Body of pancreas (tissue), 4 donors: ENCODE measurements around the gene TJP1. TPM values are rescaled to one million over a fixed set of nuclear protein-coding genes. Genes with fewer than 3 reads are reported as not detected.

Experiments
- ATAC-seq: fragments of 150-250 bp; one replicate; pipeline ENCODE4 v1.9.1; 2016
- DNase-seq, 4 donors: peaks; one replicate each; pipeline ENCODE4 v3.0.0-alpha.2; 2019
- H3K27ac ChIP-seq, 4 donors: fragments of 200-600 bp; sonication (generic); 1 replicate in 3 of 4; 2 replicates in 1 of 4; pipeline versions ENCODE4 v1.5.1 to v1.6.1; 2016 to 2019; ENCODE audit warnings: mild to moderate bottlenecking in 1 of 4, mixed read lengths in 1 of 4, moderate library complexity in 1 of 4
- H3K27me3 ChIP-seq, 2 donors: fragments of 200-600 bp; sonication (generic); one replicate each; pipeline ENCODE4 v1.6.0; 2016; ENCODE audit warnings: mild to moderate bottlenecking in 1 of 2
- H3K36me3 ChIP-seq, 2 donors: fragments of 200-600 bp; sonication (generic); replicated peaks in 1 of 2; 2 replicates each; pipeline ENCODE4 v1.5.1; 2016; ENCODE audit warnings: low read depth in 2 of 2; ENCODE audit not compliant: insufficient read depth in 1 of 2
- H3K4me1 ChIP-seq: fragments of 200-600 bp; sonication (generic); one replicate; pipeline ENCODE4 v1.6.0; 2016
- H3K4me3 ChIP-seq, 2 donors: fragments of 200-600 bp; sonication (generic); 1 replicate in 1 of 2; 2 replicates in 1 of 2; pipeline ENCODE4 v1.5.1; 2016 to 2019
- H3K9me3 ChIP-seq, 3 donors: fragments of 200-600 bp; sonication (generic); 1 replicate in 2 of 3; 2 replicates in 1 of 3; pipeline ENCODE4 v1.5.1; 2016
- POLR2A ChIP-seq, 3 donors: fragments of 450-650 bp; IDR thresholded peaks; one replicate each; pipeline ENCODE4 v1.6.1; 2016; ENCODE audit warnings: antibody characterized with exemption in 3 of 3, mild to moderate bottlenecking in 2 of 3
- WGBS, 2 donors: methylation state at CpG; one replicate each; pipeline ENCODE4 v1.1.5; 2017; 5-methylcytosine and 5-hydroxymethylcytosine counted together
- intact Hi-C: fragments of 100-400 bp; cut with DNase I; formaldehyde crosslinking; loops from one replicate; pipeline ENCODE4 v1.15.1; 2023
- total RNA-seq, 2 donors: library from RNA; depleted of rRNA; stranded (reverse); fragments of >200 nt; gene quantifications; one replicate each; pipeline ENCODE4 v1.1.0, GENCODE V29; 2016
- TF ChIP-seq, protein P1 (sequence below), 7 experiments: fragments of 450-650 bp in 4 of 7; fragments of 200-600 bp in 3 of 7; sonication (generic) in 3 of 7; IDR thresholded peaks; one replicate each; pipeline ENCODE4 v1.5.1; 2016 to 2019; ENCODE audit warnings: antibody characterized with exemption in 7 of 7

Gene TJP1
- total RNA-seq, 2 donors from 2014 or later: 68.7 to 70.9 TPM

DNA sequence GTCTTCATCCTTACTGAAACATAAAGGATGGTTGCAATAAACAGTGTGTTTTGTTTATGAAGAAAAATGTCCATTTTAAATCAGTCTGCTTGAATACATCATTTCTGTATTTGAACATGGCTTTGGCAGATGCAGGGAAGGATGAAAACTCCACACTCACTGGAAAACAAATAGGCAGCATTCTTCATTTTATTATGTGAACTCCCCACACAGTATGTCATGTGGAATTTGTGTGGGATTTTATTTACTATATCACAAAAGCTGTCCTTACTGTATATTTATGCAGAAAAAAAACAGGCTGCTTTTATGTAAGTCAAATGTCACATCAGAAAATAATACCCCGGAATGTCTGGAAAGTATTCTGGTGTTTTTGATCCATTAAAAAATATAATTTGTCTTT is 44.1 kb upstream of the TJP1 start:
- no peak for ATAC-seq
- intact Hi-C loops: no loop called here
- no peaks in the 10 kb centered on the region for H3K9me3 ChIP-seq
- no peak overlapping the region for H3K27ac ChIP-seq
- no peak for DNase-seq
- H3K4me1 ChIP-seq: peaks cover 30% of the 10 kb centered on the region
- TF ChIP-seq, protein P1, sequence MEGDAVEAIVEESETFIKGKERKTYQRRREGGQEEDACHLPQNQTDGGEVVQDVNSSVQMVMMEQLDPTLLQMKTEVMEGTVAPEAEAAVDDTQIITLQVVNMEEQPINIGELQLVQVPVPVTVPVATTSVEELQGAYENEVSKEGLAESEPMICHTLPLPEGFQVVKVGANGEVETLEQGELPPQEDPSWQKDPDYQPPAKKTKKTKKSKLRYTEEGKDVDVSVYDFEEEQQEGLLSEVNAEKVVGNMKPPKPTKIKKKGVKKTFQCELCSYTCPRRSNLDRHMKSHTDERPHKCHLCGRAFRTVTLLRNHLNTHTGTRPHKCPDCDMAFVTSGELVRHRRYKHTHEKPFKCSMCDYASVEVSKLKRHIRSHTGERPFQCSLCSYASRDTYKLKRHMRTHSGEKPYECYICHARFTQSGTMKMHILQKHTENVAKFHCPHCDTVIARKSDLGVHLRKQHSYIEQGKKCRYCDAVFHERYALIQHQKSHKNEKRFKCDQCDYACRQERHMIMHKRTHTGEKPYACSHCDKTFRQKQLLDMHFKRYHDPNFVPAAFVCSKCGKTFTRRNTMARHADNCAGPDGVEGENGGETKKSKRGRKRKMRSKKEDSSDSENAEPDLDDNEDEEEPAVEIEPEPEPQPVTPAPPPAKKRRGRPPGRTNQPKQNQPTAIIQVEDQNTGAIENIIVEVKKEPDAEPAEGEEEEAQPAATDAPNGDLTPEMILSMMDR (IDR thresholded peaks at IDR 0.05): no peak
- TF ChIP-seq POLR2A (IDR thresholded peaks at IDR 0.05): no peak
- no peak overlapping the region for H3K4me3 ChIP-seq
- no peaks in the 10 kb centered on the region for H3K27me3 ChIP-seq
- no peaks in the 10 kb centered on the region for H3K36me3 ChIP-seq
- WGBS, 2 donors: 93 to 95% methylated on average over 1 of the region's 1 CpG

DNA sequence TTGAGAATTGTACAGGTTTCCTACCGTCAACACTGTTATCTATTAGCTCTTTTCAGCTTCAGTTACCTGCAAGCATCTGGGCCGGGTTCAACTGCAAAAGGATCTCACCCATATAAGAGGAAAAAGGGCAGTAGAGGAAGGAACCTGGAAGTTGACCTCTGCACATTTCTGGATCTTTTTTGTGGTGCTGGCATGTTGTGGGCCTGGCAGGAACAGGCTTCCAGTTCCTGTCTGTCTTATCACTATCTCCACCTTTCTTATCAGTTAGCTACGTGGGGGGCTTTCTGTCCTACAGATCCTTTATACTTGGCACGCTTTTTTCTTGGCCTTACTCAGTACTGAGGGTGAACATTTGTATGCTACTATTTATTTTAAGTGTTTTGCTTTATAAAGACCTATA is 42.2 kb upstream of the TJP1 start:
- Histone ChIP-seq H3K27me3 (no peaks in the 10 kb centered on the region), H3K9me3 (no peaks in the 10 kb centered on the region), H3K4me1 (peaks cover 14% of the 10 kb centered on the region), H3K27ac (peak overlapping the region in 3 of 4 donors; percentile 10 to 56 (median 39)), H3K4me3 (no peak overlapping the region), H3K36me3 (no peaks in the 10 kb centered on the region)
- no peak for TF ChIP-seq POLR2A (IDR thresholded peaks at IDR 0.05)
- TF ChIP-seq, protein P1 (IDR thresholded peaks at IDR 0.05): no peak
- ATAC-seq: no peak
- intact Hi-C loops: no loop called here
- 30 to 36% methylated on average over 4 of the region's 4 CpGs for WGBS, 2 donors
- DNase-seq: no peak

DNA sequence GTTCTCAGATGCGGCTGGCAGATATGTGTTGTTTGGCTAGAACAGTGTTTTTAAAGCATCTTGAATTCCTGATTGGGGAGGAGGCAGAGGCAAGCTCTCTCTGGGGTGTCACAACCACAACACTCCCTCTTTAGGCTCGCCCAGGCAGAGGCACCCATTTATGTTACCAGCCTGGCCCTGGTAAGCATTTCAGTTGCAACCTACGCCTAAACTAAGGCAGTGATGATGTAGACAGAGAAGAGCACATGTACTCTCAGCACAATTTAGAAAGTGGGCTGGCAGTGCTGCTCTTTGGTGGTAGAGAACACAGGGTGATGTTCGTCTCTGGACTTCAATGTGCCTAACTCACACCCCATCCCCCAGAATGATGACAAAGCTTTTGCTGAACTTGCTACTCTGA is 41.2 kb upstream of the TJP1 start:
- Histone ChIP-seq H3K36me3 (no peaks in the 10 kb centered on the region), H3K27ac (no peak overlapping the region), H3K27me3 (no peaks in the 10 kb centered on the region), H3K9me3 (no peaks in the 10 kb centered on the region), H3K4me1 (peaks cover 14% of the 10 kb centered on the region), H3K4me3 (no peak overlapping the region)
- no peak for DNase-seq
- TF ChIP-seq, protein P1 (IDR thresholded peaks at IDR 0.05): no peak
- no peak for TF ChIP-seq POLR2A (IDR thresholded peaks at IDR 0.05)
- WGBS, 2 donors: 79 to 92% methylated on average over 4 of the region's 4 CpGs
- intact Hi-C loops: no loop called here
- no peak for ATAC-seq

DNA sequence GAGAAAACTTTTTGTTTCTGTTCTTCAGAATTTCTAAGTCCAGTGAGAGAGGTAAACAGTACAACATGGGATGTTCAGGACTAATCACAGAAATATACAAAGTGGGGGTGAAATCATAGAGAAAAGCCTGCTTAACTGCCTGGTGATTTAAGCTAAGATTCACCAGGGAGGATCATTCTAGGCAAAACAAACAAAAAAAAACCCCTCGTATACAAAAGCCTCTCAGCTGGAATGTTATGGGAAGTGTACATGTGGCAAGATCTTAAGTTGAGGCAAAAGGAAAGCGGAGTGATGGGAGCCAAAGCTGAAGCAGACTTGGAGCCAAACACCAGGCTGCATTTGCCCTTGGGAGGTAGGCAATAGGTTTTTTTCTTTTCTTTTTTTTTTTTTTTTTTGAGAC is 40.0 kb upstream of the TJP1 start:
- no peaks in the 10 kb centered on the region for H3K36me3 ChIP-seq
- no peak overlapping the region for H3K27ac ChIP-seq
- H3K27me3 ChIP-seq: no peaks in the 10 kb centered on the region
- 70 to 78% methylated on average over 2 of the region's 2 CpGs for WGBS, 2 donors
- intact Hi-C loops: no loop called here
- no peak for DNase-seq
- no peaks in the 10 kb centered on the region for H3K9me3 ChIP-seq
- ATAC-seq: no peak
- no peak overlapping the region for H3K4me3 ChIP-seq
- H3K4me1 ChIP-seq: peaks cover 14% of the 10 kb centered on the region
- TF ChIP-seq POLR2A (IDR thresholded peaks at IDR 0.05): no peak
- TF ChIP-seq, protein P1 (IDR thresholded peaks at IDR 0.05): no peak

DNA sequence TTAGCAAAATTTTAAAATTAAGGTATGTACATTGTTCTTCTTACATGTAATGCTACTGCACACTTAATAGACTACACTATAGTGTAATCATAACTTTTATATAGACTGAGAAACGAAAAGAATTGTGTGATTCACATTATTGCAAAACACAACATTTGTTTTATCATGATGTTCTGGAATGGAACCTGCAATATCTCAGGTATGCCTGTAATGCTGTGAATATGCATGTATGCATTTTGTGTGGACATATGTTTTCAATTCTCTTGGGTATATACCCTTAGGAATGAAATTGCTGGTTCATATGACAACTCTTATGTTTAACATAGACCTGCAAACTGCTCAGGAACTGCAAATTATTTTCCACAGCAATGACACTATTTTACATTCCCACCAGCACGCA is 38.6 kb upstream of the TJP1 start:
- ATAC-seq (no peak), DNase-seq (no peak)
- WGBS, 2 donors: 83 to 84% methylated on average over 2 of the region's 2 CpGs
- no peaks in the 10 kb centered on the region for H3K9me3 ChIP-seq
- no peaks in the 10 kb centered on the region for H3K27me3 ChIP-seq
- no peaks in the 10 kb centered on the region for H3K36me3 ChIP-seq
- no peak overlapping the region for H3K4me3 ChIP-seq
- H3K4me1 ChIP-seq: peaks cover 14% of the 10 kb centered on the region
- H3K27ac ChIP-seq: no peak overlapping the region
- TF ChIP-seq, protein P1 (IDR thresholded peaks at IDR 0.05): no peak
- intact Hi-C loops: no loop called here
